Measurements from ENCODE around the gene KIT.

The KIT gene

GRCh38 chr4:54695788-54696187 lies 38.0 kb downstream of the KIT start:
- no peak for DNase-seq (ENCODE audit: low read depth in 2 of 2, low spot score in 1 of 2)

DNA sequence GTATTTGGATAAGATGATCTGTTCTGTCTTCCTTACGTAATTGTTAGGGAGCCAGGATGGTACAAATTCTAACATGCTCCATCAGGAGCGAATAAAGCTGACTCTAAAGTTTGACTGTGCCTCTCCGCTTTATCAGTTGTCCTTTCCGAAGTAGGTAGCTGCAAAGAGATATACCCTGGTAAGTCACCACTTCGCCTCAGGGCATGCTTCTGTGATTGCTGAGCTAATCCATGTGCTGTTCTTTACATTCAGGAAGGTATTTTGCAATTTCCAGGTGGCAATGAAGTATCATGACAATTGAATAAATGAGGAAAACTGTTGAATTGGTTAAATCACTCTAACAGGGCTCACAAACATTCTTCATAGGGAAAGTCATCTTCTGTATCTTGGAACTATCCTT lies 38.9 kb downstream of the KIT start:
- no peak for DNase-seq (ENCODE audit: low read depth in 2 of 2, low spot score in 1 of 2)

DNA sequence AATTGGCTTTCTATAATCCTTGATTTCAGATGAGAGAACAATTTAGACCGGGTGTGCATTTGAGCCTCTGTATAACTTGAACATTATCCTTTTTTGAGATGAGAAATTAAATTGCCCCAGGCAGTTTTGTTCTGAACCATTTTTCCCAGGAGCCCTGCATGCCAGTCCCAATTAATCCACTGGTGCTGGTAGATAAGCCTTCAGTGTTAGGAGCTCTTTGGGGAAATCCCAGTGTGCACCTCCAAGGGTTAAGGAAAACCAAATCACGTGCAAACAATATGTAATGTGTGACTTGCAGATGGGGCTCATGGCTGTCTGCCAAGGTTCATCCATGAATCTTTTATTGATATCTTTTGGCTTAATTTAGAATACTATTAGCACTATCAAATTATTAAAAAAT lies 43.2 kb downstream of the KIT start:
- DNase-seq (ENCODE audit: low read depth in 2 of 2, low spot score in 1 of 2), result no peak

- no peak for DNase-seq (ENCODE audit: low read depth in 2 of 2, low spot score in 1 of 2)
Measured at GRCh38 chr4:54703182-54703581, 45.4 kb downstream of the KIT start.

DNA sequence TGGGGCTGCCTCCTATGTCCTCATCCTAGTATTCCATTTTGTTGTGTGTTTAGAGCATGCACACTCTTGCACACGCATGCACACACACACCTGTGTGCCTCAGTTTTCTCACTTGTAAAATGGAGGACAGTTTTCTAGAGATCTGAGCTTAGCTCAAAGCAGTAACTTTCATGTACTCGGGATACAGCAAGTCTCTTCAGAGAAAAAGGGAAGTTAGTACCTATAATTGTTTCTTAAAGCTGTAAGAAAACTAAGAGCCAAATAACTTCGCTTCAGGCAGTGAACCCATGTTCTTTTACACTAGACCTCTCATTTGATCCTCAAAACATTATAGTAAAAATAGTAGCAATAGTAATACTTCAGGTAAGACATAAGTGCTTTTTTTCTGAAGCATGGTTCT lies 49.6 kb downstream of the KIT start:
- DNase-seq (ENCODE audit: low read depth in 2 of 2, low spot score in 1 of 2), result no peak

DNA sequence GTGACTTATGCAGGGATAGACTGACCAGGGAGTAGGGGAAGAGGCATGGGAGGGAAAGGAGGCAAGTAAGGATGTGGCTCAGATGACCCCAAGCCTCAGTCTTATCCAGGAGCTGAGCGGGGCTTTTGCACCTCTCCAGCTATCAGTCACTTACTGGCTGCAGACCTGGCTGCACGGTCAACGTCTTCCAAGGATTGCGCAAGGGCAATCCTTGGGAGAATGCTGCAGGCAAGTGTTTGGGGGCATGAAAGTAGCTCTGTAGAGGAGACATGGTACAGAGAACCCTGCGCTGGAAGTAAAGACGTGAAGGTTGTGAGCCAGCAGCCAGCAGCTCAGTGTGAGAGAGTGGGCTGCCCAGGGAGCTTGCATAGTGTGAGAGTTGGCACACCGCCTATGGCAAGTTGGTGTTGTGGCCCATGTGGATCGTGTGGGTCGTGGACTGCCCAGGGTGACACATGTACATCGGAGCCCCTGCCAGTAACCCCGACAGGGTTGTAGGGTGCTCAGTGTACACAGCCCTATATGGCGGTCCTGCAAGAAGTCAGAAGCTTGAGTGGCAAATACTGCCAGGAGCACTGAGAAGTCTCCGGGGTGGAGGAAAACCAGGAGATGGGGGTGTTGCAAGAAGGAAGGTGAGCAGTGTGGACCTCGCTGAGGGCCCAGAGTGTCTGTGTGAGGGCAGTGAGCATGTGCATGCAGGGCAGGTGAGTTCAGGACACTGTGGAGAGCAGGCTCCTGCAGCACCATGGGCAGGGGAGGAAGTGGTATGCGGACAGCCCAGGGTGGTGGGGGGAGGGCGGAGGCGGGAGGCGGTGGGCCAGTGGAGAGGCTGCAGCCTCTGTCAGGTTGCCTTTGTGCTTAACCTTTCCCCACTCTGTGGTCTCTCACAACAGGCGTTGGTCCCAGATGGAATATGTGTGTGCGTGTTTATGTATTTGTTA lies 50.9 kb downstream of the KIT start:
- no peak for DNase-seq (ENCODE audit: low read depth in 2 of 2, low spot score in 1 of 2)

- DNase-seq (ENCODE audit: low read depth in 2 of 2, low spot score in 1 of 2), result no peak
Measured at GRCh38 chr4:54709400-54709799, 51.6 kb downstream of the KIT start.

DNA sequence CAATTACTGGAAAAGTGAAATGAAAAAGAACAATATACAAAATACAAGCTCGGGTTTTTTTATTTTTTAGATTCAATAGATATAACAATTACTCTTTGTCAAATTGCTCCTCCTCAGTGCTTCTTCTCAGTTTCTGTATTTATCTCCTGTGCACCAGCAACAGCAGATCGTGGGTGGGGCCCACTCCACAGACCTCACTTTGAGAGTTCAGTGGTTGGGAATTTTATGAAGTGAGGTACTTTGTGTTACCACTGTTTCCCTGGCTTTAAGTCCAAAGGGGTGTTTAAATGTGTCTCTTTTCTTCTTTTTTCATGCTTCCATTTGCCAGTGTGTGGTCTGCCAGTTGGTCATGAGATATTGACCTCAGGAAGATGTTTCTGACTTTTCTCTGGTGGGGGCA lies 54.4 kb downstream of the KIT start:
- DNase-seq (ENCODE audit: low read depth in 2 of 2, low spot score in 1 of 2), result no peak

DNA sequence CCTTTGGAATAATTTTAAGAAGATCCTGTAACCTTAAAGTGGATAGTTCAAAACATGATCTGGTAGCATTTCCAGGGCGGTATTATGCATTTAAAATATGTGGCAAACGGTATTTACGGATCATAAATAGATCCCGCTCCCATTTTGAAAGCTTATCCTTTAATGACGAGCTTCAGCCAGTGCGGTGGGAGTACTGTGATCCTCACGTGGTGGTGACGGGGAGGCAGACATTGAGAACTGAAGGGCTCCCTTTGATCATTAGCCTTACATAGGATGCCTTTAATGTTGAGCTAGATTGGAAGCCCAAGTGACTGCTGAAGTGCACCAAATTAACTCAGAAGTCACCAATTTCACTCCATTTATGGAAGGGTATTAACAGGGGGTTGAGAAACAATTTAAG lies 56.9 kb downstream of the KIT start:
- DNase-seq (ENCODE audit: low read depth in 2 of 2, low spot score in 1 of 2), result no peak

DNA sequence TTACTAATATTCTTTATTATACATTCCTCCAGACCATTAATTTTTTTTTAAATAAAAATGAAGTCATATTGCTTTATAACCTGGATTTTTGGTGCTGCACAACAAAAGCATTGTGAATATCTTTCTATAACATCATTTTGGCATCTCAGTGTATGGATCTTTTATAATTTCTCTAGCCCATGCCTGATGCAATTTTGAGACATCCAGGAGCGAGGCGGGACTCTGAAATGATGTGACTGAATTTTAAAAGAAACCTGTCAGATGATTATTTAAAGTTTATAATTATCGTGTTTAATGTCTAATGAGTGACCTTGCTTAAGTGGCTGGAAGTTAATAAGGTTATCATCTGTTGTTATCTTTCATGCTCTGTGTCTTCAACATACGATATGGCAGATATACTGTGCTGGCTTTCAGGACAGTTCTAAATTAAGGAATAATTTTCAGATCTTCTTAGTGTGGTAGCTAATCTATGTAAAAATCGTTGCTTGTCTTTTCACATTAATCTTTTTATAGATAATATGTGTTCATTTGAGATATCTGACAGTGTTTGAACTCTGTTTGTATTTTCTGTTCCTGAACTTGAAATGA lies 58.8 kb downstream of the KIT start:
- DNase-seq (ENCODE audit: low read depth in 2 of 2, low spot score in 1 of 2), result no peak

GRCh38 chr4:54717694-54718093 lies 59.9 kb downstream of the KIT start:
- no peak for DNase-seq (ENCODE audit: low read depth in 2 of 2, low spot score in 1 of 2)

DNA sequence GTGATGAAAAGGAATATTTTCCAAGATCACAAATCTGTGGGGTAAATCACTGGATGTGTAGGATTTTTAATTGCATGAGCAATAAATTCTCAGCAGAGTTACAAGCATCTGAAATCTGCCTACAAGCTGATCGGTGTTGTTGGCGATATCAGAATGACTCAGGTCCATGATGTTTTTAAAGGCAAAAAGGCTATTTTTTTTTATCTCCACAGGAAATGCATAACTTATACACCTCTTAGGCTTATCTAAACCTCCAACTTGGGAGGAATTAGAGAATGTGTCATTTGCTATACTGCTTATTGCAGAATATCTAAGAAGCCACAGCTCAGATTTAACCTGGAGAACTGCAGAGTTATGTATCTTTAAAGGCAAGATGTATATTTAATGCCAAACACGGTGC lies 61.6 kb downstream of the KIT start:
- DNase-seq (ENCODE audit: low read depth in 2 of 2, low spot score in 1 of 2), result no peak

- no peak for DNase-seq (ENCODE audit: low read depth in 2 of 2, low spot score in 1 of 2)
Measured at GRCh38 chr4:54723220-54723619, 65.5 kb downstream of the KIT start.

DNA sequence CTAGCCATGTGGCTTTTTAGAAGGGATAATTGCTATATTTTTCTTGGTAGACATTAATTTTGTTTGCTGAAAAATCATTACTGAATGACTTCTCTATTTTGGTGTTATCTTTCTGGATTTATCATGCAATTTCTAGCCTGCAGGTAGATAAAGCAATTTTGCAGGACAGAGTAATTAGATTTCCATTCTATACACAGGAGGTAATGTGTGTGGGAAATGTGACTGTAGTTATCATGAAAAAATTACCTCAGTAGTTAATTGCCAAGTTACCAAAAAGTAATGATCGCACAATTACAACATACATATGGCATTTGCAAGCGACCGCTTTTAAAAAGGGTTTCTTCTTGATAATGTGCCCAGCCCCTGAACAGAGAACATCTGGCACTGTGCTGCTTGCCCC lies 66.1 kb downstream of the KIT start:
- no peak for DNase-seq (ENCODE audit: low read depth in 2 of 2, low spot score in 1 of 2)

DNA sequence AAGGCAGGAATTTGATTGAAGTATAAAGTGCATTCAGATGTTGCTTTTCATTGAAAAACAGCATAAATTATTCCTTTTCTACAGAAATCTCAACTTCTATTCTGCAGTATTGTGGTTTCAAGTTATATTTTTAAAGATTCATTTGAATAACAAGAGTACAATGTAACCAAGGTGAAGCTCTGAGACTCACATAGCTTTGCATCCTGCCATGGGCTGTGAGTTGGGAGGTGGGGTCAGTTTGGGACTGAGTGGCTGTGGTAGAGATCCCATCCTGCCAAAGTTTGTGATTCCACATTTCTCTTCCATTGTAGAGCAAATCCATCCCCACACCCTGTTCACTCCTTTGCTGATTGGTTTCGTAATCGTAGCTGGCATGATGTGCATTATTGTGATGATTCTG lies 69.2 kb downstream of the KIT start:
- no peak for DNase-seq (ENCODE audit: low read depth in 2 of 2, low spot score in 1 of 2)

GRCh38 chr4:54727346-54727745 lies 69.6 kb downstream of the KIT start:
- DNase-seq (ENCODE audit: low read depth in 2 of 2, low spot score in 1 of 2), result no peak

DNA sequence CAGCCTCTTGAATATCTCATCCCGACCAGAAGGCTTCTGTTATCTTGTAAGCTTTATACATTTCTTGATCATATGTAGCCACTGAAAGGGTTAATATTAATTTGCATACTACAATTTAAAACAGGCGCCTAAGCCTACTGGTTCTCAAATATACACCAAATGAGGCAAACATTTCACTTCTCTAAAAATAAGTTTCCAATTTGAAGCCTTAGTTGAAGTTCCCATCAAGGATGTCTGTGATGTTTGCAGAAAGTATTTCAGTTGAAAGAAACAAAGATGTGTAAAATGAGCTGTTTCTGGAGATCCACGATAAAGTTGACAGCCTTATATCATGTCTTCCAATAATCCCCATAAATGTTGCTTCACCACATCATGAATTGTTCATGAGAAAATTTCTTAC lies 70.6 kb downstream of the KIT start:
- no peak for DNase-seq (ENCODE audit: low read depth in 2 of 2, low spot score in 1 of 2)

DNA sequence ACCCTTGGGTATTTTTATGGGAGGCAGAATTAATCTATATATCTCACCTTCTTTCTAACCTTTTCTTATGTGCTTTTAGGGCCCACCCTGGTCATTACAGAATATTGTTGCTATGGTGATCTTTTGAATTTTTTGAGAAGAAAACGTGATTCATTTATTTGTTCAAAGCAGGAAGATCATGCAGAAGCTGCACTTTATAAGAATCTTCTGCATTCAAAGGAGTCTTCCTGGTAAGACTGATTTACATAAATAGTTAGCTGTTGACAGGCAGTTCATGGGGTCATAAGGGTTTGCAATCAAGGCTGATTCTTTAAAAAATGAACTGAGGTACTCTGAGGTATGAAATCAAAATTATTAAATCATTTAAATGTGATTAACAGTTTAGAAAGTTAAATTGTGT lies 71.5 kb downstream of the KIT start:
- no peak for DNase-seq (ENCODE audit: low read depth in 2 of 2, low spot score in 1 of 2)

- DNase-seq (ENCODE audit: low read depth in 2 of 2, low spot score in 1 of 2), result no peak
Measured at GRCh38 chr4:54730581-54730980, 72.8 kb downstream of the KIT start.

DNA sequence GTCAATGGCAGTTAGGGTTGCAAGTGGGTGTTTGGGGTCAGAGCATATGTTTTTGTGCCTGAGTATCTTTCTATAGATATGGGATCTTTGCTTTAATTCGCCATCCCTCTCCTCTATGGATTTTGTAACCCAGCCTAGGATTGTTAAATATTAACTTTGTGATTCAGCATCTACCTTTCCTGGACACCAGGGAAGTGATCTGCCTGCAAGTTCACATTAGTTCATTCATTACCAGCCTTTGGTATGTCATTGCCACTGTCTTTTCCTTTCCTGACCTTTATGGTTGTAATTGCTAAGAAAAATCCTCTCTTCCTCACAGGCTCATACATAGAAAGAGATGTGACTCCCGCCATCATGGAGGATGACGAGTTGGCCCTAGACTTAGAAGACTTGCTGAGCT lies 73.8 kb downstream of the KIT start:
- DNase-seq (ENCODE audit: low read depth in 2 of 2, low spot score in 1 of 2), result no peak

GRCh38 chr4:54731976-54732375 lies 74.2 kb downstream of the KIT start:
- no peak for DNase-seq (ENCODE audit: low read depth in 2 of 2, low spot score in 1 of 2)

- no peak for DNase-seq (ENCODE audit: low read depth in 2 of 2, low spot score in 1 of 2)
Measured at GRCh38 chr4:54737421-54737820, 79.7 kb downstream of the KIT start.

GRCh38 chr4:54741202-54741601 lies 83.4 kb downstream of the KIT start:
- DNase-seq (ENCODE audit: low read depth in 2 of 2, low spot score in 1 of 2), result no peak

Measured in stimulated activated CD8-positive, alpha-beta memory T cell treated with anti-CD3 and anti-CD28 coated beads, Interleukin-4, amount 100 ng/mL, for 1 hour (primary cell).